Measurements from ENCODE around the gene MOV10. TPM values are rescaled to one million over a fixed set of nuclear protein-coding genes. Genes with fewer than 3 reads are reported as not detected.

MOV10 gene
- total and polyA plus RNA-seq, 2 of the 8 experiments (the other 6 are each of a cell fraction or from before 2014, with no cell fraction given), result 57.3 to 109 TPM

DNA sequence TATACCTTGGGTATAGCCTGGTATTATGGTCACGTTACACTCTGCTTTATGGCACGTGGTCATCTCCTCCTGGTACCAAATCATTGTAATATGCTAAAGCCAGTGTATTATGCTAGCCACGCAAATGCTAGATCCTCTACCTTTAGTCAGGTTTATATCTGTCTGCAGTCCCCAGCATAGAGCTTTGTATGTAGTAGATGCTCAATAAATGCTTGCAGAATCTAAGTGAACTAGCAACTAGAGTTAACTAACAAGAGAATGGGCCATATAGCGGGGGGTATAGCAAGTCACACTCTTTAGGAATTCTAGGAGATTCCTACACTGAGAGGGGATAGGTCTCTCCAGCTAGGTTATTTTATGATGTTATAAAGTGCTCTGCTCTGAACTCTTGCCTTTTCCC, 3.0 kb downstream of the MOV10 start (continued):
- no peak for TF ChIP-seq HDAC2 (IDR thresholded peaks at IDR 0.05; ENCODE audit: borderline replicate concordance in 1 of 2, low read depth in 2 of 2, low read length in 2 of 2)
- TF ChIP-seq EGR1 (IDR thresholded peaks at IDR 0.05; ENCODE audit: borderline replicate concordance, low read depth, low read length), result no peak
- TF ChIP-seq CREB1 (IDR thresholded peaks at IDR 0.05), result no peak
- TF ChIP-seq TCF12 (IDR thresholded peaks at IDR 0.05; ENCODE audit: low read depth, low read length), result no peak
- TF ChIP-seq PHF8 (conservative IDR thresholded peaks at IDR 0.05; ENCODE audit: low read depth, low read length), result no peak
- TF ChIP-seq KDM1A (IDR thresholded peaks at IDR 0.05; ENCODE audit: borderline replicate concordance, low read length), result no peak
- TF ChIP-seq POU5F1 (IDR thresholded peaks at IDR 0.05; ENCODE audit: low read depth, low read length), result no peak
